Activated naive CD4-positive, alpha-beta T cell treated with Interleukin-2 at 50 U/mL for 16 hours (primary cell): ENCODE data around the gene ATG9A.
"Not testable (repeated sequence)": the region's sequence is repeated elsewhere in the genome, so short reads cannot be mapped to it uniquely, and the experiment has no call there.

Experiments used
- DNase-seq: peaks from one replicate; pipeline ENCODE4 v3.0.0-alpha.2; 2020

Gene ATG9A

DNA sequence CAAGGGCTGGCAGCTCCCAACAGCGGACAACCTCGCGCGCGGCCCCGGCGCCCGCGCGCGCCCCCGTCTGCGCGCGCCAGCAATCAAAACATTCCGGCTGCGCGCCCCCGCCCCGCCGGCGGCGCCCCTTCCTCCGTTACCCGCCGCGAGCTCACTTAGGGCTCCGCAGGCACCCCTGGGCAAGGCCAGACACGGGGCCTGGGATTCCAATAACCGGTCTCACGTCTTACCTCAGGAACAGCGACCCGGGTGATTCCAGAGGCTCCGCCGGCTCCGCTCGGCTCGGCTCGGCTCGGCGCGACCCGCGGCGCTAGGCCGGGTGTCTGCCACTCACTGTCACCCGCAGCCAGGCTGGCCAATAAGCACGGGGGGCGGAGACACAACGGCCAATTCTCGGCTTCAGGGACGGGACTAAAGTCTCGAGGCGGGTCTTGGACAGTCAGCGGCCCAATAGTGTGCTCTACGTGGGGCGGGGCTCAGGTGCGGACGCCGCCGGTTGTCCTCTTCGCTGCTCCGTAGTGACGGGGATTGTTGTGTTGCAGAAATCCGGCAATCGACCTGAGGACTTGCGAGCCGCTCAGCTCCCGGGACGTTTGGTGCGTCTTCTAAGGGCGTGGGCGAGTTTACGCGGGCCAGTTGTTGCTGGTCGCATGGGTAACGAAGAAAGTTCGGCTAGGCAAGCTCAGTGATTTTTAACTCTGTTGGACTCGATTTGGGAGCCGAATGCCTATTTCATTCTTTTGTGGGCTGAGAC lies at the start of gene ATG9A, which contains the start of gene ANKZF1:
TSS of gene ATG9A (minus strand) at position 332 of the 754 bp plus-strand sequence. CDS start 1,612 bp downstream, outside the sequence.
TSS of gene ANKZF1 (plus strand) at position 502 of the 754 bp plus-strand sequence. CDS start 452 bp downstream, outside the sequence.
- DNase-seq: peak; percentile 99

DNA sequence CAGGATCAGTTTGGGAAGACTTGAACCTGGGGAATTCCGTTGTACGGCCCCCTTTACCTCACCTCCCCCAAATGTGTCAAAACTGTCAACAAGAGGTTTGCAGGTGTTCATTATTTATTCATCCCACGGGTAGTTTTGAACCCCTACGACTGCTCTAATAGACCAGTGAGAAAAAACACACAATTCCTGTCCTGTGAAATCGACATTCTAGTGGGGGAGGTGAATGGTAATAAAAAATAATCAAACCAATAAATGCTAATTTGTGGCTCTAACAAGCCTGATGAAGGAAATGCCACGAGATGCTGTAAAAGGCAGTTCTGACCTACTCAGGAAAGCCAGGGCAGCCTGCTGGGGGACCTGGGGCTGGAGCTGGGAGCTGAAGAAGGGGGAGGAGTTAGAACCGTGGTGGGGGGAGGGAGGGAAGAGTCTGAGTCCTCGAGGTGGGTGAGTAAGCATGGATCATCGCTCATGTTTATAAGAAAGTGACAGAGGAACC lies 49.3 kb upstream of the ATG9A start:
- no peak for DNase-seq

DNA sequence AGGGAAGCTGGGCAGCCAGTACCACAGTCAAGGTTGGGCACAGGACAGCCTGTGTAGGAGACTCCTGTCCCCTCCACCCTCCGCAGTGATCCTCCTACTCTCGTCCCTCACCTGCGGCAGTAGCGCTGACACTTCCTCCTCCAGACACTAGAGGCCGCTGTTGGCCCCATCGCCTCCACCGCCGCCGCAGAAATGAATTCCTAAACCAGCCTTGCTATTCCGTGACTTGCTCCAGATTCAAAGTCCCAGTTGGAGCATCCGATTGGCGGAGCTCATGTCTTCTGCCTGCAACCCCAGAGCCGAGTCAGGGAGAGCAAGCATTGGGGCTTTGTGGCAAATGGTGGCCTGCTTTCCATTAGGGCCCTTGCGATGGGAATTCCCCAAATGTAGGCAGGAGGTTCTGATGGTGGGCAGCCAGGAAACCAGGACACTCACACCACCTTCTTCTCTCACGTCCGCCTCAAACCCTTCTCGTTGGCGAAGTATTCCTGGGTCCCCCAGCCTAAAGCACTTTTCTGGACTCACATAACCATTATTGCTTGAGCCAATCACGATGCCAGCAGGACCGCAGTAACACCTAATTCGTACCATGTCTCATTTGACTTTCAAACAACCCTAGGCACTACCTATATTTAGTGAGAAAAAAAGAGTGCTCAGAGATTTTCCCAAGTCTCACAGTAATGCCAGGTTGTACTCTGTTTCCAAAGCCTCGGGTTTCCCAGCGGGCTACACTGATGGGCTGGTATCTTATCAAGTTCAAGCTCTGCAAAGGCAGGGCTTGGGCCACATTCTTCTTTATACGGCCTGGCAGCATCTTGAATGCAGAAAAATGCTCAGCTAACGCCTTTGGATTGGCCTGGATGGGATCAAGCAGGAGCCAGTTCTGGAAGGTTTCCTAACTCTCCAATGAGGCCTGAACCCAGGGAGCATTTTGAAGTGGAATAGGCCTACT lies 48.5 kb upstream of the ATG9A start:
- DNase-seq: peak; percentile 79

DNA sequence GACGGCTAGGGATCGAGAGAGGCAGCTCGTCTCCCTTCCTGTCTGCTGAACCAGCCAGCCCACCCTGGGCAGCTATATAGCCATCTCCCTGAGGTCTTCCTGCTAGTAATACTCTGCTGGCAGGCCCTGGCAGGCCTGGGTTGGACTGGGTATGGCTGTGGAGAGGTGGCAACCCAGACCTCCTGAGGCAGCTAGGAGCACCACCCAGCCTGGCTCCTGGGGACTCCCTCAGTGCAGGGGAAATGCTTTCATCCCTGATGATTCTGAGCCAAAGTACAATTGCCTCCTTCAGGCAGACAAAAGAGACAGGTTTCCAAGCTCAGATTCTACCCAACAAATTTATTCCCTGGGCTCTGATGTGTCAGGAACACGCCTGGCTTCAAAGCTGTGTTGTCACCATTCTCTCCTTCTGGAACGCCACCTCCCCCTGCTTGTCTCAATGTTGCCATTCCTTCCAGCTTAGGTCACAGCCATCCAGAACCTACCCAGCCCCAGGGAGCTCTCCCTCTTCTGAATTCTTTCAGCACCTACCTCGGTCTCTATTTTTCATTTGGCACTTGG lies 45.0 kb upstream of the ATG9A start:
- no peak for DNase-seq

GRCh38 chr2:219273937-219274336 lies 44.5 kb upstream of the ATG9A start:
- DNase-seq: no peak

GRCh38 chr2:219272995-219273394 lies 43.6 kb upstream of the ATG9A start:
- DNase-seq: no peak

DNA sequence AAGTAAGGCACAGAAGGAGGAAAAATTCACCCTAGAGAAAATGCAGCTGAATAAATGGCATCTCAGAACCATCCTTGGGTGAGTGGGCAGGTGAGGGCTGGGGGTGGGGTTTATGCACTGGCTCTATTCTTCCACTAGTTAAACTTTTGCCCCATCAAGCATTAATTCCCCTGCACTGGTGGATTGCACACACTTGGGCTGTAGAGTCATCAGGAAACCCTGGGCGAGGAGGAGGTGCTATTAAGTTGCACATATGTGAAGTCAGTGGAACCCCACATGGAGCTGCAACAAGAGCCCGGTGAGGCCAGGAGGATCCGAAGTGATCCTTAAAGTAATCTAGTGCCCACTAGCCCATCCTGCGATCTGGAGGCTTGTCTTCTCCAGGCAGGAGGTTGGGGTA lies 42.9 kb upstream of the ATG9A start:
- no peak for DNase-seq

- no peak for DNase-seq
Measured at GRCh38 chr2:219271021-219271420, 41.6 kb upstream of the ATG9A start.

DNA sequence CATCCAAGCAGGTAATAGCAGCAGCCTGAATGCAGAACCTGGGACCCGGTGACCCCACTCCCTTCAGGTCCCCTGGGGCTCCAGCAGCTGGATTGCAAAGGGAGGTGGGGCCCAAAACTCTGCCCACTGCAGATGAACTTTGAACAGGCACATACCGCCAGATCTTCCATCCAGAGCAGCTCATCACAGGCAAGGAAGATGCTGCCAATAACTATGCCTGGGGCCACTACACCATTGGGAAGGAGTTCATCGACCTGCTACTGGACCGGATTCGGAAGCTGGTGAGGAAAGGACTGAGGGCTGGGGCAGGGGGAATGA lies 40.6 kb upstream of the ATG9A start:
- DNase-seq: no peak

- no peak for DNase-seq
Measured at GRCh38 chr2:219269362-219270054, 40.1 kb upstream of the ATG9A start.

DNA sequence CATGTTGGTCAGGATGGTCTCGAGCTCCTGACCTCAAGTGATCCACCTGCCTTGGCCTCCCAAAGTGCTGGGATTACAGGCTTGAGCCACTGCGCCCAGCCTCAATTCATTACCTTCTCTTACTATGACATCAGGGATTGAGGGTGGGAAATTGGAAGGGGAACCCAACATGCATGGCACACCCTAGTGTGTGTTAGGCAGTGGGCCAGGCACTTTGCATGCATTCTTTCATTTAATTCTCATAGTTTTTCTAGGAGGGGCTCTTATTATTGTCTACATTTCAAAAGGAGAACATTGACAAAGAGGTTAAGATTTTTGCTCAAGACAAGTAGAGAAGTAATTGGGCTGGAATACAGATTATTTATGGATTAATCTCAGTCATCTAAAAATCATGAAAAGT lies 38.9 kb upstream of the ATG9A start:
- no peak for DNase-seq

DNA sequence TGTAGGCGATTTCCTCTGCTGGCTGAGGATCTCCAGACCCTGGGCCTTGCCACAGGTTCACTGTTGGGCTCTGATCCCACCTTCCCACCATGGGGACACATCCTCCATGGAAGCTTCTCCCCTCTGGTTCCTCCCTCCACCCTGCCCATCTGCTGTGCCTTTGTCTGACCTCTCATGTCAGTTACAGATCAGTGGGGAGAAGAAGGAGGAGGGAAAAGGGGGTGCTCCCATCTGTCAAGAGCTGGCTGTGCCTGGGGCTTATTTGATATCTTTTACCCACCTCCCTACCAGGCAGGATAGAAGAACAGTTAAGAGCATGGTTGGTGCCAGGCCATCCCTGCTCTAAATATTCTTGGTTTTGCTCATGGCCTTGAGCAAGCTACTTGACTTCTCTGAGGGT lies 37.5 kb upstream of the ATG9A start:
- no peak for DNase-seq

- no peak for DNase-seq
Measured at GRCh38 chr2:219266232-219266631, 36.8 kb upstream of the ATG9A start.

- no peak for DNase-seq
Measured at GRCh38 chr2:219261024-219261855, 31.8 kb upstream of the ATG9A start.

DNA sequence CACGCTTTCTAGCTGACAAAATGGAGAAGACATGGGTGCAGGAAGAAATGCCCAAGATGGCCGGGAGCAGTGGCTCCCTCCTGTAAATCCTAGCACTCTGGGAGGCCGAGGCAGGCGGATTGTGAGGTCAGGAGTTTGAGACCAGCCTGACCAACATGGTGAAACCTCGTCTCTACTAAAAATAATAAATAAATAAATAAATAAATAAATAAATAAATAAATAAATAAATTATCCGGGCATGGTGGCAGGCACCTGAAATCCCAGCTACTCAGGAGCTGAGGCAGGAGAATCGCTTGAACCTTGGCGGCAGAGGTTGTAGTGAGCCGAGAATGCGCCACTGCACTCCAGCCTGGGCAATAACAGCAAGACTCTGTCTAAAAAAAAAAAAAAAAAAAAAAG lies 29.5 kb upstream of the ATG9A start:
- DNase-seq: not testable (repeated sequence)

- peak; percentile 45 for DNase-seq
Measured at GRCh38 chr2:219254590-219255201, 25.3 kb upstream of the ATG9A start.

DNA sequence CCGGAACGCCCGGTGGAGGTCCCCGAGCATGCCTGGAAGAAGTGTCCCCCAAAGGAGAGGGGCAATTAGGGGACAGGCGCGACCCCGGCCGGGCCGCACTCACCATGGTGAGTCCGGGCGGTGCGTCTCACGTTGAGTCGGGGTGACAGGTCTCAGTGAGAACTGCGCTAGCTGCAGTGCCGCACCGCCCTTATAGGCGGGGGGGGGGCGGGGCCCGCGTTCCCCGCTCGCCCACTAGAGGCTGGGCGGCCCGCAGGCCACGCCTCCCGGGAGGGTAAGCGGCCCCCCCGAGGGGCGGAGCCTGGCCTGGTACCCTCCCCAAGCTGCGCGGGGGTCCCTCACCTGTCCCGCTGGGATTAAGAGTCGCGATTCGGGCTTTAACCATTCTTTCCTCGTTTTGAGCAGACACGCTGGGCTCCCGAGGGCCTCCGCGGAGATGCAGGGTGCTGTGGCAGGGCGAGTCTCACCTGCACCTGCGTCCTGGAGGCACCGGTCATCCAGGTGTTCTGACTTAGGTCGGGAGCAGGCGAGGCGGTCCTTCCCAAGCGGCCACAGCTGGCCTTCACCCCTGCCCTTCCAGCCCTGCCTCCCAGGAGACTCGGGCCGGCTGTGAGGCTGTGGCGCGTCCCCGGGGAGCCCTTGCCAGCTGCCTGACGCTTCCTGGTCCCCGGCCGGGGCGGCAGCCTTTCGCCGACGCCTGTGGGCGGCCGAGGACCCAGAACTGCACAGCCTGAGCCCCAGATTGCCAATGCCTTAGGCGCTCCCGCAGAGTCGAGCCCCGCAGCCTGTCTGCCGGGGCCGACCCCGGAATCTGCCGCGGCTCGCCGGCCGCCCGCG lies 24.5 kb upstream of the ATG9A start, which contains the start of gene TUBA4A:
TSS of gene TUBA4A (minus strand) at position 166 of the 837 bp plus-strand sequence. CDS start at position 106, 60 bp downstream.
- DNase-seq: peak; percentile 89

DNA sequence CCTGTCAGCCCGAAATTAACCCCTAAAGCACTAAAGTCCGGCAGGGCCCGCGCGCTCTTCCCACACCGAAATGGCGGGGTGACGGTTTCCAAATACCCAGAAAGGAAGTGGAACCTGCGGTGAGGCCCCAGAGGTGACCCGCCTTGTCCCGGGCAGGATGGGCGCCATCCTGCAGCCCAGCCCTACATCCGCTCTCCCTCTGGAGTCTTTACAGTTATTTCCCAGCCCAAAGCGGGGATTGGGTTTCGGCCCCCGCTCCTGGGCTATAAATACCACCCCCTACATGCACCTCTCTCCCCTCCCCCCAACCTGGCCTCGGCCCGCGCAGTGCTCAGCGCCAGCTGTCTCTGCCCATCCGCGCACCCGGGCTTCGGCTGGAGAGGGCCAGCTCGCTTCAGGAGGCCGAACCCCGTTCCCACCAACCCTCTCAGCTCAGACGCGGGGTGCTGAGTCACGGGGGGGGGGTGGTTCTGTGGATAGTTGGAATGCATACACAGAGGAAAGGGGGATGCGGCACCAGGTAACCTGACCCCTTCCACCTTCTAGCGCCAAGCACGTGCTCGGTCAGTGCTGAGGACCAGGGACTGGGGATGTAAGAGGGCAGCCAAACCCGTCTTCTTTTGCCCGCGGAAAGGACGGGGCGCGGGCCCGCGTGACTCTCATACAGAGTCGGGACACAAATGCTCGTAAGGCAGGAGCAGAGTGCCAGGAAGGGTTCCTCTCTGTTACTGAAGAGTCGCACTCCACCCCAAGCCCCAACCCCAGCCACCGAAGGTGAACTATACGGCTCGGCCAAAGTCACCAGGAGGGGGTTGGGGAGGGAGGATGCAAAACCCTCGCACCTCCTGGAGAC lies 23.7 kb upstream of the ATG9A start, which contains the start of gene TUBA4B:
TSS of gene TUBA4B (plus strand) at position 344 of the 853 bp plus-strand sequence. CDS start at position 509, 165 bp downstream.
- peak; percentile 45 for DNase-seq

DNA sequence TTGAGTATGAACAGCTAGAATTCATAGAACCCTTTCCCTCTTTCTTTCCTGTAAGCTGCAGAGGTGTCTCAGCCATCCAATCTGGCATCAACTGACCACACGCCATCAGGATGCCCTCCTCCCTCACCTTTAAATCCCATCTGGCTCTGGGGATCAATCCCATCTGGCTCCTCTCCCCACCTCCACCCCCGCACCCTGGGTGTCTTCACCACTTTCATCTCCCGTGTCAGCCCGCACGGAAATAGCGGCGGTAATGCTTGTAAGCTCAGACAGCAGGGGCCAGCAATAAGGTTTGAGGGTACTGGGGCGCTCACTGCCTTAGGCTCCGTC lies 23.1 kb upstream of the ATG9A start:
- peak; percentile 51 for DNase-seq
